HG03354 (cell line): ENCODE results near the gene BCL2L14.
"Not testable (repeated sequence)": the region's sequence is repeated elsewhere in the genome, so short reads cannot be mapped to it uniquely, and the experiment has no call there.

Source experiments
- ATAC-seq: cut with Tn5 transposase; IDR thresholded peaks from one replicate; pipeline ENCODE4 v1.9.1; 2021; ENCODE audit warnings: mild to moderate bottlenecking; ENCODE audit not compliant: unreplicated experiment, poor library complexity, severe bottlenecking

BCL2L14 gene

DNA sequence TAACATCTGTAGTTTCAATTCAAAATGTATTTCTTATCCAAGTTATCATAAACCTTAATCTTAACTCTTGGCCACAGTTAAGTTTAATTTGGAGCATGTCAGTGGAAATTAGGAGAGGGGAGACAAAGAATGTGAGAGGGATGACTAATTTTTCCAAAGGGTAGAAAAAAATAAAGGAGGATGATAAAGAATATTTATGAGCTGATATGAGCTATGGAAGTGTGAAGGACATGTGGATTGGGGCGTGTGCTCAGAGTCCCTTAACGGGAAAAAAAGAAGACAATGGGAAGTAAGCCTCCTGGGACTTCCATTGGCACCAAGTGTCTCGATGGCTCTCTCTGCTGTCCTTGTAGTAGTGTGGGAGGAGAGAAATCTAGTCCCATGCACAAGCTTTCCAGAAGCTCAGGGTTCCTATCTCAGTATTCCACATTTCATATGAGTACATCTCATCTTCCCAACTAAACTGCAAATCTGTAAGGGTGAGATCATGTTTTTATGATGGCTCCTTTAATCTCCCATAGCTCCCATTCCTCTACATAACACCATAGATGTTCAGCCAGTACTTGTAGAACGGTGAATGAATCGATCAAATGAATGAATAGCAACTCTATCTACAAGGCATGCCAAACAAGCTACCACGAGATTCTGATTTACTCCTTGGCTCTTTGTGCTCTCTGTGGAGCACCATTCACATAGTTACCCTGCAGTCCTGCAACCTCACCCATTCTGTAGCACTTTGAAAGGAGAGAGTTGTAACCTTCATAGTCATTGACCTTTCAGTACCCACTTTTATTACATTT is 27.4 kb downstream of the BCL2L14 start:
- no peak for ATAC-seq

DNA sequence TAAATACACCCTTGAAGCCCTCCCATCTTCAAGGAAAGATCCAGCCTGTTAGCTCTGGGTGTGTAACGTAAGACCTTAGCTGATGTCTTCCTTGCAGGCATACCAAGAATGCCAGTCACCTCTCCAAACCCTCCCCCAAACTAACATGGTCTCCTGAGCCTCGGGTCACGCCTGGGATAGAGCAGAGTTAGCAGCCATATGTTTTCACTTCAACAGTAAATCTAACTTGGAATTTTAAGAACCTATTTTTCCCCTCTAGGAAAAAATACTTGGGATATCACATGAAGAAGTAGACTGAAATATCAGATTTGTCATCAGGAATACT is 27.9 kb downstream of the BCL2L14 start:
- no peak for ATAC-seq

DNA sequence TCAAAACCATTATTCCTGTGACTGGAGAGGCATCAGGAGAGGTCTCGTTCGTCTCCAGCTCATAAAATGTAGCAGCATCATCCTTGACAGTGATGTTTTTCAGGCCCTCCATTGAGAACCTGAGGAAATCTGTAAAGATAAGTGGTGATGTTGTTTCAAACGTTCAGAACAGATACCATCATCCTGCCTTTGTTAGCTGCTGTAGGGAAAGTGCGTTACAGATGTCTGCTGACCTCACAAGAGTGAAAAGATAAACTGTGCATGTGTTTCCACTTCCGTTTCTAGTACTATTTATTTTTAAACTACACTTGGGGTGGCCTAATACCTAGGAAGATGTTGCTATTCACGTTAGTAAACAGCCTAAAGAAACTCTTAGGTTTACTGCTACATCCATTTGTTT is 28.4 kb downstream of the BCL2L14 start:
- ATAC-seq = no peak

DNA sequence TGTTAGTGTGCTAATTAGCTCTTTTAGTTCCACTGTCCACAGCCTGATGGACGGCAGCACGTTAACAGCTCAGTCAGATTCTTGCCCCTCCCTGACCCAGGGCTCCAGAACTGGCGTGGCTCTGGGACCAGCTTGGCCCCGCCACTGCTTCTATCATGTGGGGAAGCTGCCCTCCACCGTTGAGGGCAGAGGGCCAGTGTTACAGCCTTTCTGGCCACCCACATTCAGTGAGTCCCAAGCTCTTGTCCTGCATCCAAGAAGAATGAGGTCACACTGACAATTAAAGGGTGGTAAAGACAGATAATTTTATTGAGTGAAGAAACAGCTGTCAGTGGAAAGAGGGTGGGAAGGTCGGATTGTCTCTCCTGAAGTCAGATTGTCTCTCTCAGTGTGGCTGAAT is 36.9 kb downstream of the BCL2L14 start:
- ATAC-seq = no peak

DNA sequence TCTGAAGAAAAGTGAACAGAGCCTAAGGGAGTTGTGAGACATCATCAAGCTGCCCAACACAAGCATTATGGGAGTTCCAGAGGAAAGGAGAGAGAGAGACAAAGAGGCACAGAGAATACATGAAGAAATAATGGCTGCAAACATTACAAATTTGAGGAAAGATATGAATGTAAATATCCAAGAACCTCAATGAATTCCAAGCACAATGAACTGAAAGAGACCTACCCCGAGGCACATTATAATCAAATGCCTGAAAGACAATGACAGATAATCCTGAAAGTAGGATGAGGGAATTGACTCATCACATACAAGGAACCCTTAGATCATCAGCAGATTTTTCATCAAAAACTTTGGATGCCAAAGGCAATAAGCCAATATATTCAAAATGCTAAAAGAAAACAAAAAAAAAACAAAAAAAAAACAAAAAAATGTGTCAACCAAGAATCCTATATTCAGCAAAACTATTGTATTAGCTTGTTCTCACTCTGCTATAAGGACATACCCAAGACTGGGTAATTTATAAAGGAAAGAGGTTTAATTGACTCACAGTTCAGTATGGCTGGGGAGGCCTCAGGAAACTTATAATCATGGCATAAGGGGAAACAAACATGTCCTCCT is 37.8 kb downstream of the BCL2L14 start:
- no peak for ATAC-seq

DNA sequence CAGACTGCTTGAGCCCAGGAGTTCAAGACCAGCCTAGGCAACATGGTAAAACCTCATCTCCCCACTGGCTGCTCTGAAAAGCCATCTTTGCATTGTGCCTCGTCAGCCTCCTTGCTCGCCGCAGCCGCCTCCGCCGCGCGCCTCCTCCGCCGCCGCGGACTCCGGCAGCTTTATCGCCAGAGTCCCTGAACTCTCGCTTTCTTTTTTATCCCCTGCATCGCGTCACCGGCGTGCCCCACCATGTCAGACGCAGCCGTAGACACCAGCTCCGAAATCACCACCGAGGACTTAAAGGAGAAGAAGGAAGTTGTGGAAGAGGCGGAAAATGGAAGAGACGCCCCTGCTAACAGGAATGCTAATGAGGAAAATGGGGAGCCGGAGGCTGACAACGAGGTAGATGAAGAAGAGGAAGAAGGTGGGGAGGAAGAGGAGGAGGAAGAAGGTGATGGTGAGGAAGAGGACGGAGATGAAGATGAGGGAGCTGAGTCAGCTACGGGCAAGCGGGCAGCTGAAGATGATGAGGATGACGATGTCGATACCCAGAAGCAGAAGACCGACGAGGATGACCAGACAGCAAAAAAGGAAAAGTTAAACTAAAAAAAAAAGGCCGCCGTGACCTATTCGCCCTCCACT is 40.3 kb downstream of the BCL2L14 start:
- ATAC-seq = not testable (repeated sequence)

DNA sequence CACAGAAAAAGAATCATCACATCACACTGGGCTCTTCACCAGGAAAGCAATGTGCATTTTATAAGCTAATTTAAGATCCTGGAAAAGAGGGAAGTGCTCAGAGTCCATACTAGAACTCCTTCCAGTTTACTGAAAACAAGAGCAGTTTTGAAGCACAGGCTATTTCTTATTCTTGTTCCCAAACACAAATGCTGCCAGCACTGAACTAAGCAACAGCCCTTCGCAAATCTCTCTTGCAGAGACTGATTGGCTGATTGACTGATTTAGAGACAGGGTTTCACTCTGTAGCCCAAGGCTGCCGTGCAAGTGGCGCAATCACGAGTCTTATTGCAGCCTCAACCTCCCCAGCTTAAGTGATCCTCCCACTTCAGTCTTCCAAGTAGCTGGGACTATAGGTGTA is 44.8 kb downstream of the BCL2L14 start:
- no peak for ATAC-seq

DNA sequence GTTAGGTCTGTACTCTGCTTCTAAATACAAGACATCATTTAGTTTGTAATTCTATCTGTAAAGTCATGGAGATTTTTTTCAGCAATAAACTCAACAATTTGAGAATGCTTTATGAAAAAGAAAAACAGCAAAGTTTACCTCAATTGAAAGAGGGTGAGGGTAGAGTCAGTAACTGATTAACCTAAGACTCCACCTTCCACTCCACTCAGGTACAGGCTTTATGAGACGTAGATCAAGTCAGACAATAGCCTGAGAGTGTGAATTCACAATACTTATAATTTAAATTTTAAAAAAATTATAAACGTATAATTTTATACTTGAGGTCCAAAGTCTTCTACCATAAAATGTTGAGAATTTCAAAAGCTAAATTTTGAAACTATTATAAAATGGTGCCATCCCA is 45.9 kb downstream of the BCL2L14 start:
- no peak for ATAC-seq

DNA sequence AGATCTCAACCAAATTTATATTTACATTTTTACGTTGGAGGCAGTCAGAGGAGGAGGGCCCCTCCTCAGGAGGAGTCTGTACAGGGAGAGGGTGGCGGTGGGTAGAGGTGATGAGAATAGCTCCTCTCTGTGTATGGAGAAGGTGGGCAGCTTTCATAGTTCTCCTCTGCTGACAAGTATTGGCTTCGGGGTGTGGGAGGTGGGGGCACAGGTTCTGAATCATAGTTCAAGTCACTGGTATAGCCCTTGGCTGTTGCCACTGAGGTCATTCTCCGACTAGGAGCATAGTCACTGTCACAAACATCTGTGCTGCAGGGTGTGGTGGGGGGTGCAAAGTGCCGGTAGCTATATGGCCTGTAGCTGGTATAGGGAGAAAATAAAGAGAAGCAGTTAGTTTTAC is 50.3 kb downstream of the BCL2L14 start:
- no peak for ATAC-seq

DNA sequence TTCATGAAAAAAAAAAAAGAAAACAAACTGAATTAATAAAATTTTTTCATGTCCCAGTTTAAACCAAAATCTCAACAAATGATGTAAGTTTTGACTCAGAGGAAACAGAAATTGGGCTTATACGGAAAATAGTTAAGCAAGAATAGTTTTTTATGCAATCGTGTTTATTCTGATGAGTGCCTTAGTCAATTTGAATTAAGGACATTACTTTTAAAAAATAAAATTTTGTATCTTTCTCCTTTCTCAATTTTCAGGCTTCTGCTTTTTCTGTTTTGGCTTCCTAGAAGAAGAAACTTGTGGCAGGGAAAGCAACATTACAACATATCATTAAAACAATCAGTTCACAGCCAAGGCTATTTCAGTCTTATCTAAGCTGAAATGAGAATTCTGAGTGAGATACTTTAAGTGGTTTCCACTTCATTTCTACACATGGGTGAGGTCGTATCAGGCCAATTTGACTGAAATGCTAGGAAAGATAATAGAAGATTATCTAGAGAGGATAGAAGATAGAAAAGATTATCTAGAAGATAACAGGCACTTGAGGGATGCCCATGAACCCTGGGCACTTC is 52.4 kb downstream of the BCL2L14 start:
- no peak for ATAC-seq

DNA sequence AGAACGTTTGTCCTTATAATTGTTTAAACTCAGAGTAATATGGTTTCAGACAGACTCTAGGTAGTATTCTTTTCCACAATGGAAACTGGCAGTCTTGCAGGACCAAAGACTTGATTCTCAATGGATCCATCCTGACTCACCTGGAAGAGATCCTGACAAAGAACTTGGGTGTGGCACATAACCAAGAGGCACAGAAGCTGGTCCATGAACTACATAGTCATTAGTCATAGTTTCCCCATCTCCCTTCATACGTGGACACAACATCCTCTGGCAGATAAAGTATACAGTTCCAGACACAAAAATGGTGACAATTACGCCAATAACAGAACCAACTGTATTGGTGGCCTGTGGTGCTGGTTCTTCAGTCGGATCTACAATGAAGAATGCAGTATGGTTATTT is 55.8 kb downstream of the BCL2L14 start:
- ATAC-seq = no peak

DNA sequence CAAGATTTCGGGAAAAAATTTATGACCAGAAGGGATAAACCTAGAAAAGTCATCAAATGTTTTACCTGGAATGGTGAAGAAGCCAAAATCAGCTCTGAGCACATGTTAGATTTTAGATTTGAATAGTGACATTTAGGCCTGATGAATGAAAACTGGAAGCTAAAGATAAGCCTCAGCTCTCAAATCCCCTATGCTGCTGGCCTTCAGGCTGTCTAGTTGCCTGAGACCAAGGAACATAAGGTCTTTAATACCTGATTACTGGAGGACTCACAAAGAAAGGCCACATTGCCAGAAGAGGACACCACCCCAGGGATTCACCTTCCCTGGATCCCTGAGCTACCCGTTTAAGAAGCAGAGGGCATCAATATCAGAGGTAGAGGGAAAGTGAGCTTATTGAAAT is 56.6 kb downstream of the BCL2L14 start:
- ATAC-seq = no peak

DNA sequence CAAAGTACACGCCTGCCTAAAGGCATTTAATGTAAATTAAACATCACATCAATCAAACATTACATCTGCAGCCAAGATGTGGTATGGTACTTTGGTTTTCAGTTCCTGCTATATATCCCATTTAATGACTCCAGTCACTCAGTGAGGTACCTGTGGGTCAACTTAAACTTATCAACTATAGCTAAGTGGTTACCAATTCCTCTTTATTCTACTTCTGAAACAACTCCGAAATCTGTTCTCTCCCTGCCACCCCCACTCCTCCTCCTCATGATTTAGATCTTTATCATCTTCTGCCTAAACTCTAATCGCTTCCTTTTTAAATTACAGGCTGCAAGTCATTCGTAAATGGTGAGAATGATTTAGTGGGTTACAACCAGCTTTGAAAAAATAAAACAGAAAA is 57.9 kb downstream of the BCL2L14 start:
- ATAC-seq = no peak

DNA sequence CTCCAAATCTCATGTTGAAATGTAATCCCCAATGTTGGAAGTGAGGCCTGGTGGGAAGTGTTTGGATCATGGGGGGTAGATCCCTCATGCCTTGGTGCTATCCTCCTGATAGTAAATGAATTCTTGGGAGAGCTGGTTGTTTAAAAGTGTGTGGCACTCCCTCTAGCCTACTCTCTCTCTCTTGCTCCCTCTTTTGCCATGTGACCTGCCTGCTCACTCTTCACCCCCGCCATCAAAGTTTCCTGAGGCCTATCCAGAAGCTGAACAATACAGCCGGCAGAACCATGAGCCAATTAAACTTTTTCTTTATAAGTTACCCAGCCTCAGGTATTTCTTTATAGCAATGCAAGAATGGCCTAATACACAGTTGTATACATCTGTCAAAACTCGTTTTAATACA is 62.5 kb downstream of the BCL2L14 start:
- ATAC-seq = no peak

DNA sequence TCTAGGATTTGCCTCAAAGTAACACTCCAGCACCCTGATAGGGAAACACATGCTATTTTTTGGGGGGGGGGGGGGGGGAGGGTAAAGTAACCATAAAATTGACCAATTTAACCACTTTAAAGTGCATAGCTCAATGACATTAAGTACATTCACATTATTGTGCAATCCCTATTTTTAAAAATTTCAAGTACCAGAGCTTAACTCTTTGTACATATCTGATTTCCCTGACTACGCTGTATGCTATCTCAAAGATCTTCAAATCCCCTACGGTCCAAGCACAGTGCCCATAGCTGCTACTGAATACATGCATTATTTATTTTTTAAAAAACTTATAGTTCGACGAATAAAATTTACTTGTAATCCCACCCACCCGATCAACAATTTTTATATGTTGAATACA is 63.0 kb downstream of the BCL2L14 start:
- ATAC-seq = no peak

DNA sequence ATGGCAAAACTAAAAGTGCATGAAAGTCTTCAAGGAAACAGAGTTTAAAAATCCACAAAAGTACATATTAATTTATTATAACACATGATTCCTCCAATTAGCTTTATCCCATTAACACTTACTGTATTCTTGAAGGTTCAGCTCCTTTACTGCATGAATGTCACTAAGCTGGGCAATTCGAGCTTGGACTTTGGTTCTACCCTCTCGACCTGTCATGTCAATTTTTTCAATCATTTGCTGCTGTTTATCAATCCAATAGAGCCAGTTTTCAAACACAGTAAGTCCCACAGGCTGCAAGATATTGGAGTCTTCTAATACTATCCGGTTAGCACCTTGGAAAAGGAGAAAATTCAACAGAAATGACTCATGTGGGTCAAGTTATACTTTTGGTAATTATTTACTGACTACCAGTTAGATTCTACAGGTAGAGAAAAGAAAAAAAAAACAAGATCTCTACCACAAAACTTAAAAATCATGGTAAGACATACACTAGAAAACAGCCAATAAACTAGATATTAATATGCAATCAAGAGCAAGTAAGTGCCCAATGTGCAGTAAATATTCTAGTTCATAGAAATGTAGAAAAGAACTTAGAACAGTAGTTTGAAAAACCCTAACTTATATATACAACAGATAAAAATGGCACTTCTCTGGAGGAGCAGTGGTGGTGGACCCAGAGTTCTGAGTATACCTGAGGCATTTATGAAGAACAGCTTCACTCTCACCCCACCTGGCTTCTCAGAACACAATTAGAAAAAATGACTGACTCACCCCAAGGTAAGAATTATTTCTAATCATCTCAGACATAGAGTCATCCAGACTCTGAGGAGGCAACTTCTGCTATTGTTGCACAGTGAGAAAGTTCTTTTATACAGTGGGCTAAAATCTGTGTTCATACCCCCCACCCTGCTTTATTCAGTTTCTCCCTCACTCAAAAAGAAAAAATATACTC is 67.7 kb downstream of the BCL2L14 start:
- ATAC-seq = no peak

DNA sequence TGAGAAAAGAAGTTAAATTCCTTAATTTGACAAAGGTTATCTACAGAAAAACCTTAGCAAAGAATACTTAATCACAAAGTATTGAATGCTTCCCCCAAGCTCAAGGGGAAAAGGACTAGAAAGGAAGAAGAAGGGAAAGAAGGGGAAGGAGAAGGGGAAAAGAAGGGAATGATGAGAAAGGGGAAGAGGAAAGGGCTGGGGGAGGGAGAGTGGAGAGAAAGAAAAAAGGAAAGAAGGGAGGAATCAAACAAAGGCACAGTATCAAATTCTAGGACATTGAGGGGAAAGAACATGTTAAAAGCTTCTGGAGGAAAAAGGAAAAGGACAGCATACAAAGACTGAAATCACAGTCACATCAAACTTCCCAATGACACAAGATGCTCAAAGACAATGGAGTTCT is 70.3 kb downstream of the BCL2L14 start:
- ATAC-seq = no peak

DNA sequence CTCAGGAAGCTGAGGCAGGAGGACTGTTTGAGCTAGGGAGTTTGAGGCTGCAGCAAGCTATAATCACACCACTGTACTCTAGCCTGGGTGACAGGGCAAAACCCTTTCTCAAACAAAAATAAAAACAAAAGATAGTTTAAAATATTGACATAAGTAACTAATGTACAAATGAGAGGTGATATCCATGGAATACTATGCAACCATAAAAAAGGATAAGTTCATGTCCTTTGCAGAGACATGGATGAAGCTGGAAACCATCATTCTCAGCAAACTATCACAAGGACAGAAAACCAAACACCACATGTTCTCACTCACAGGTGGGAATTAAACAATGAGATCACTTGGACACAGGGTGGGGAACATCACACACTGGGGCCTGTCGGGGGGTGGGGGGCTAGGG is 73.8 kb downstream of the BCL2L14 start:
- not testable (repeated sequence) for ATAC-seq

DNA sequence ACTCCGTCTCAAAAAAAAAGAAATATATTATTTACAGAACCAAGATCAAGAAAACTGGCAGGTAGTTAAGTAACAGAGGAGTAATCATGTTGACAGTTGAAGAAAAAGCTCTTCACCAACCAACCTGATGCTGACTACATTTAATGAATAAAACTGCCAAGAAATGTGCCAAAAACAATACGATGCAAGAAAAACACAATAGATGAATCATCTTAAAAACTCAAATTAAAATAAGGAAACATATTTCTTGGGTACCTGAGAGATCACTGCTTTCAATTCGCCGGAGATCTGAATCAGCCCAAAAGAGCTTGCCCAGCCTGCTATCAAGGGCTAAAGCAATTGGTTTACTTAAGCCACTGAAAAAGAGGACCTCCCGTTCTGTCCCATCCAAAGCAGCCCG is 76.4 kb downstream of the BCL2L14 start:
- no peak for ATAC-seq
